Spinal cord (tissue), 10 donors: Measurements from ENCODE around the gene ALPL. TPM values are rescaled to one million over a fixed set of nuclear protein-coding genes. Genes with fewer than 3 reads are reported as not detected.
A peak's percentile ranks its signal among the peaks of the same experiment; 100 is the strongest.

ENCODE experiments used
- DNase-seq, 6 donors: peaks; one replicate each; pipeline versions ENCODE4 v3.0.0 to v3.0.0-alpha.2; 2013 to 2015; ENCODE audit warnings: low spot score in 6 of 6, low read depth in 4 of 6
- H3K27ac ChIP-seq: one replicate; pipeline ENCODE4 v1.5.1; 2013; ENCODE audit warnings: low read depth, low read length, control low read depth
- H3K27me3 ChIP-seq: one replicate; pipeline ENCODE4 v1.6.1; 2013; ENCODE audit warnings: low read length; ENCODE audit not compliant: control insufficient read depth, insufficient read depth
- H3K36me3 ChIP-seq: one replicate; pipeline ENCODE4 v1.6.1; 2013; ENCODE audit warnings: low read length; ENCODE audit not compliant: control insufficient read depth, insufficient read depth
- H3K4me1 ChIP-seq: one replicate; pipeline ENCODE4 v1.6.1; 2013; ENCODE audit warnings: low read length; ENCODE audit not compliant: control insufficient read depth, insufficient read depth
- H3K4me3 ChIP-seq: one replicate; pipeline ENCODE4 v1.5.1; 2013; ENCODE audit warnings: low read depth, low read length, control low read depth
- H3K9me3 ChIP-seq: one replicate; pipeline ENCODE4 v1.6.1; 2013; ENCODE audit warnings: low read length; ENCODE audit not compliant: control insufficient read depth, insufficient read depth
- WGBS: methylation state at CpG from one replicate; pipeline ENCODE4 v1.1.5; 2013; ENCODE audit warnings: missing lambda C conversion rate; ENCODE audit not compliant: insufficient coverage; 5-methylcytosine and 5-hydroxymethylcytosine counted together
- polyA plus RNA-seq, 2 donors: library from polyadenylated mRNA; unstranded; fragments of 120-200 nt; gene quantifications; one replicate each; pipeline ENCODE4 v1.2.1, GENCODE V29; 2013; ENCODE audit not compliant: insufficient read length in 2 of 2
- total RNA-seq, 2 donors: library from RNA; depleted of rRNA in 1 of 2; stranded (reverse); fragments of 120-200 nt in 1 of 2; fragments of >200 nt in 1 of 2; gene quantifications; one replicate each; pipeline versions ENCODE4 v1.2.3 to v1.2.4, GENCODE V29; 2013 to 2014
- donor health status: healthy.

The ALPL gene
- total and polyA plus RNA-seq, 4 donors = 10.5 to 35.7 (median 31.8) TPM

GRCh38 chr1:21592086-21592865, 83.1 kb downstream of the ALPL start:
- Histone ChIP-seq H3K4me3 (no peak overlapping the region), H3K27ac (no peak overlapping the region), H3K4me1 (peaks cover 40% of the 10 kb centered on the region), H3K27me3 (no peaks in the 10 kb centered on the region), H3K9me3 (no peaks in the 10 kb centered on the region), H3K36me3 (peaks cover 44% of the 10 kb centered on the region)
- 82% methylated on average over 9 of the region's 12 CpGs for WGBS
- no peak for DNase-seq

- Histone ChIP-seq H3K27ac (no peak overlapping the region), H3K27me3 (no peaks in the 10 kb centered on the region), H3K4me3 (no peak overlapping the region), H3K9me3 (no peaks in the 10 kb centered on the region), H3K4me1 (peaks cover 34% of the 10 kb centered on the region), H3K36me3 (peaks cover 53% of the 10 kb centered on the region)
- no peak for DNase-seq
- 80% methylated on average over 7 of the region's 8 CpGs for WGBS
These were observed 84.0 kb downstream of the ALPL start for GRCh38 chr1:21593231-21593630.

GRCh38 chr1:21594501-21594900, 85.3 kb downstream of the ALPL start:
- no peaks in the 10 kb centered on the region for H3K9me3 ChIP-seq
- no peak overlapping the region for H3K4me3 ChIP-seq
- H3K27me3 ChIP-seq = no peaks in the 10 kb centered on the region
- no peak for DNase-seq
- 77% methylated on average over 11 of the region's 11 CpGs for WGBS
- H3K27ac ChIP-seq = no peak overlapping the region
- peaks cover 66% of the 10 kb centered on the region for H3K36me3 ChIP-seq
- peaks cover 34% of the 10 kb centered on the region for H3K4me1 ChIP-seq

- H3K4me3 ChIP-seq = no peak overlapping the region
- H3K27ac ChIP-seq = no peak overlapping the region
- DNase-seq = peak in 2 of 6 donors; percentile 64
- H3K27me3 ChIP-seq = no peaks in the 10 kb centered on the region
- H3K36me3 ChIP-seq = peaks cover 73% of the 10 kb centered on the region
- peaks cover 26% of the 10 kb centered on the region for H3K4me1 ChIP-seq
- H3K9me3 ChIP-seq = no peaks in the 10 kb centered on the region
- WGBS = 74% methylated on average over 23 of the region's 26 CpGs
These were observed 86.0 kb downstream of the ALPL start for GRCh38 chr1:21594935-21595897.

- H3K27me3 ChIP-seq = no peaks in the 10 kb centered on the region
- H3K9me3 ChIP-seq = no peaks in the 10 kb centered on the region
- no peak for DNase-seq
- no peak overlapping the region for H3K4me3 ChIP-seq
- 62% methylated on average over 11 of the region's 11 CpGs for WGBS
- peaks cover 17% of the 10 kb centered on the region for H3K4me1 ChIP-seq
- H3K27ac ChIP-seq = no peak overlapping the region
- peaks cover 77% of the 10 kb centered on the region for H3K36me3 ChIP-seq
These were observed 87.0 kb downstream of the ALPL start for GRCh38 chr1:21596174-21596573.

- no peak overlapping the region for H3K4me3 ChIP-seq
- WGBS = 72% methylated on average over 2 of the region's 2 CpGs
- peaks cover 12% of the 10 kb centered on the region for H3K4me1 ChIP-seq
- no peak overlapping the region for H3K27ac ChIP-seq
- no peak for DNase-seq
- no peaks in the 10 kb centered on the region for H3K27me3 ChIP-seq
- H3K36me3 ChIP-seq = peaks cover 81% of the 10 kb centered on the region
- H3K9me3 ChIP-seq = no peaks in the 10 kb centered on the region
These were observed 87.4 kb downstream of the ALPL start for GRCh38 chr1:21596628-21597027.

- H3K27me3 ChIP-seq = no peaks in the 10 kb centered on the region
- H3K4me1 ChIP-seq = peaks cover 7% of the 10 kb centered on the region
- no peak overlapping the region for H3K27ac ChIP-seq
- peaks cover 92% of the 10 kb centered on the region for H3K36me3 ChIP-seq
- 78% methylated on average over 16 of the region's 19 CpGs for WGBS
- H3K4me3 ChIP-seq = no peak overlapping the region
- no peak for DNase-seq
- H3K9me3 ChIP-seq = no peaks in the 10 kb centered on the region
These were observed 88.5 kb downstream of the ALPL start for GRCh38 chr1:21597753-21598152.

GRCh38 chr1:21598417-21598816, 89.2 kb downstream of the ALPL start:
- DNase-seq = no peak
- Histone ChIP-seq H3K27me3 (no peaks in the 10 kb centered on the region), H3K27ac (no peak overlapping the region), H3K9me3 (no peaks in the 10 kb centered on the region), H3K36me3 (peaks cover 93% of the 10 kb centered on the region), H3K4me1 (peaks cover 6% of the 10 kb centered on the region), H3K4me3 (no peak overlapping the region)
- 59% methylated on average over 4 of the region's 7 CpGs for WGBS

GRCh38 chr1:21598904-21599303, 89.7 kb downstream of the ALPL start:
- Histone ChIP-seq H3K27ac (no peak overlapping the region), H3K4me1 (peaks cover under 1% of the 10 kb centered on the region), H3K27me3 (no peaks in the 10 kb centered on the region), H3K9me3 (no peaks in the 10 kb centered on the region), H3K4me3 (no peak overlapping the region), H3K36me3 (peaks cover 93% of the 10 kb centered on the region)
- DNase-seq = no peak
- WGBS = 76% methylated on average over 8 of the region's 8 CpGs
